Colonic mucosa (tissue), 4 donors: ENCODE results near the gene DNAL4. TPM values are rescaled to one million over a fixed set of nuclear protein-coding genes. Genes with fewer than 3 reads are reported as not detected.
"Not testable (repeated sequence)": the region's sequence is repeated elsewhere in the genome, so short reads cannot be mapped to it uniquely, and the experiment has no call there.

ENCODE experiments used
- DNase-seq: peaks from one replicate; pipeline ENCODE4 v3.0.0-alpha.2; 2020
- H3K27ac ChIP-seq: fragments of 200-600 bp; one replicate; pipeline ENCODE4 v1.8.0; 2021
- H3K27me3 ChIP-seq: fragments of 200-600 bp; one replicate; pipeline ENCODE4 v1.8.0; 2021
- H3K36me3 ChIP-seq: fragments of 200-600 bp; one replicate; pipeline ENCODE4 v1.8.0; 2021
- H3K4me1 ChIP-seq: fragments of 200-600 bp; one replicate; pipeline ENCODE4 v1.8.0; 2021; ENCODE audit warnings: mild to moderate bottlenecking
- H3K4me3 ChIP-seq: fragments of 200-600 bp; one replicate; pipeline ENCODE4 v1.8.0; 2021
- H3K9ac ChIP-seq, 2 donors: one replicate each; pipeline ENCODE4 v1.7.0; 2013; ENCODE audit warnings: control low read depth in 2 of 2, low read depth in 2 of 2, low read length in 2 of 2
- H3K9me3 ChIP-seq: fragments of 200-600 bp; one replicate; pipeline ENCODE4 v1.8.0; 2021
- CTCF ChIP-seq: fragments of 200-600 bp; IDR thresholded peaks from one replicate; pipeline ENCODE4 v1.8.0; 2022; ENCODE audit warnings: antibody characterized with exemption, mild to moderate bottlenecking
- intact Hi-C: fragments of 100-400 bp; cut with DNase I; formaldehyde crosslinking; loops from one replicate; pipeline ENCODE4 v1.14.1; 2022
- total RNA-seq, 2 donors: library from RNA; stranded (reverse); fragmentation: NEBNext Ultra II Directional in 1 of 2; extraction: Animal tissue kit (Norgen Biotek cat#: 25700) in 1 of 2; gene quantifications; one replicate each; pipeline ENCODE4 v1.2.1, GENCODE V29; 2021
- donor health status: healthy.
- donor health status: DM: no; HTN: no; CAD: no.
- donor health status: DM: no; HTN: no; CAD: no.

The DNAL4 gene
- total RNA-seq, 2 donors from 2014 or later, result 15.8 to 17.8 TPM

- Histone ChIP-seq H3K27me3 (no peaks in the 10 kb centered on the region), H3K4me3 (no peak overlapping the region), H3K4me1 (no peaks in the 10 kb centered on the region), H3K27ac (no peak overlapping the region), H3K9me3 (no peaks in the 10 kb centered on the region), H3K9ac (no peak overlapping the region), H3K36me3 (no peaks in the 10 kb centered on the region)
- TF ChIP-seq CTCF, result no peak
- no peak for DNase-seq
- intact Hi-C loops, result no loop called here
These were observed 25.5 kb upstream of the DNAL4 start for GRCh38 chr22:38819387-38819940.

GRCh38 chr22:38817196-38817595 lies 23.3 kb upstream of the DNAL4 start:
- TF ChIP-seq CTCF, result no peak
- Histone ChIP-seq H3K9ac (no peak overlapping the region), H3K36me3 (no peaks in the 10 kb centered on the region), H3K4me1 (no peaks in the 10 kb centered on the region), H3K4me3 (no peak overlapping the region), H3K27me3 (no peaks in the 10 kb centered on the region), H3K27ac (no peak overlapping the region), H3K9me3 (no peaks in the 10 kb centered on the region)
- intact Hi-C loops, result no loop called here
- no peak for DNase-seq

- DNase-seq, result no peak
- no peaks in the 10 kb centered on the region for H3K9me3 ChIP-seq
- no peaks in the 10 kb centered on the region for H3K4me1 ChIP-seq
- H3K4me3 ChIP-seq, result no peak overlapping the region
- no peaks in the 10 kb centered on the region for H3K27me3 ChIP-seq
- intact Hi-C loops, result no loop called here
- H3K36me3 ChIP-seq, result no peaks in the 10 kb centered on the region
- no peak for TF ChIP-seq CTCF
- H3K9ac ChIP-seq, result no peak overlapping the region
- no peak overlapping the region for H3K27ac ChIP-seq
These were observed 21.9 kb upstream of the DNAL4 start for GRCh38 chr22:38815842-38816241.

- Histone ChIP-seq H3K36me3 (no peaks in the 10 kb centered on the region), H3K4me3 (no peak overlapping the region), H3K9me3 (no peaks in the 10 kb centered on the region), H3K9ac (no peak overlapping the region), H3K4me1 (no peaks in the 10 kb centered on the region), H3K27ac (no peak overlapping the region), H3K27me3 (no peaks in the 10 kb centered on the region)
- intact Hi-C loops, result no loop called here
- no peak for DNase-seq
- TF ChIP-seq CTCF, result no peak
These were observed 17.3 kb upstream of the DNAL4 start for GRCh38 chr22:38811241-38811640.

- H3K9ac ChIP-seq, H3K4me3 ChIP-seq, H3K9me3 ChIP-seq, H3K4me1 ChIP-seq, H3K36me3 ChIP-seq, DNase-seq, H3K27ac ChIP-seq, intact Hi-C loops, H3K27me3 ChIP-seq: not testable (repeated sequence)
These were observed 11.2 kb upstream of the DNAL4 start for GRCh38 chr22:38805041-38805593.

- Histone ChIP-seq H3K27ac (no peak overlapping the region), H3K27me3 (no peaks in the 10 kb centered on the region), H3K36me3 (no peaks in the 10 kb centered on the region), H3K9ac (no peak overlapping the region), H3K4me3 (no peak overlapping the region), H3K4me1 (no peaks in the 10 kb centered on the region), H3K9me3 (no peaks in the 10 kb centered on the region)
- TF ChIP-seq CTCF, result no peak
- intact Hi-C loops, result no loop called here
- peak; percentile 28 for DNase-seq
These were observed 8.8 kb upstream of the DNAL4 start for GRCh38 chr22:38802671-38803121.
